Subcutaneous adipose tissue (tissue), 4 donors: ENCODE measurements around the gene SCYGR3. TPM values are rescaled to one million over a fixed set of nuclear protein-coding genes. Genes with fewer than 3 reads are reported as not detected.
"Not testable (repeated sequence)": the region's sequence is repeated elsewhere in the genome, so short reads cannot be mapped to it uniquely, and the experiment has no call there.

Experiments used
- CTCF ChIP-seq: fragments of 450-650 bp; IDR thresholded peaks from one replicate; pipeline ENCODE4 v1.5.1; 2016; ENCODE audit warnings: low read depth, mild to moderate bottlenecking, control low read depth, antibody characterized with exemption, moderate library complexity
- total RNA-seq, 4 donors: library from RNA; depleted of rRNA; stranded (reverse); fragments of >200 nt; gene quantifications; one replicate each; pipeline ENCODE4 v1.1.0, GENCODE V29; 2016

Gene SCYGR3
- total RNA-seq, 4 donors from 2014 or later: not detected

- no peak for TF ChIP-seq CTCF
These were observed 12.3 kb downstream of the SCYGR3 start for GRCh38 chr2:227602358-227602757.

- TF ChIP-seq CTCF: not testable (repeated sequence)
These were observed 15.7 kb downstream of the SCYGR3 start, which contains the start of gene SCYGR2 for GRCh38 chr2:227598835-227599503. Gene SCYGR2 (plus strand): TSS chr2:227598893. CDS start chr2:227598893, 0 bp downstream.

GRCh38 chr2:227597998-227598397, 16.6 kb downstream of the SCYGR3 start:
- TF ChIP-seq CTCF: no peak

GRCh38 chr2:227597036-227597435, 17.6 kb downstream of the SCYGR3 start:
- no peak for TF ChIP-seq CTCF

DNA sequence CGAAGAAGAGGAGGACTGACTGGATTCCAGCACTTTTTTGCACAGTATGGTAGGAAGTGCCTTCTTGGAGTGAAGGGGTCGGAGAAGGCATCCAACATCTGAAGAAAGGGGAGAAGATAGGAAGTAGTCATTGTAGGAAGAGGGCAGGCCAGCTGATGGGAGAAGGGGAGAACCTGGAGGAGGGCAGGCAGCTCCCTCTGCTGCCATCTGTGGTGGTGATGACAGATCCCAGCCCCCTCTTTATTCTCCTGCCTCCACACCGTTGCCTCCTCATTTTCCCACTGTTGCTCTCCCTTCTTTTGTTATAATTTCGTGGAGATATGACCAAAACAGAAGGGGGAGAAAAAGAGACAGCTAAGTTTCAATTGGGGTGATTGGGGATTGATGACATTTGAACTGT, 18.8 kb downstream of the SCYGR3 start:
- no peak for TF ChIP-seq CTCF

- TF ChIP-seq CTCF: no peak
These were observed 21.8 kb downstream of the SCYGR3 start for GRCh38 chr2:227592694-227593387.

GRCh38 chr2:227582369-227582768, 32.3 kb downstream of the SCYGR3 start:
- no peak for TF ChIP-seq CTCF
